GM23338 (cell line): ENCODE results near the gene SLCO4A1. TPM values are rescaled to one million over a fixed set of nuclear protein-coding genes. Genes with fewer than 3 reads are reported as not detected.

Source experiments
- ATAC-seq: fragments of 200-7000 bp; cut with Tn5 transposase; 3 replicates; pipeline ENCODE4 v1.9.1; 2020
- DNase-seq: peaks from one replicate; pipeline ENCODE4 v3.0.0-alpha.2; 2015; ENCODE audit warnings: low spot score
- H2AFZ ChIP-seq: fragments of 200-600 bp; sonication (generic); 2 replicates; pipeline ENCODE4 v1.8.0; 2016; ENCODE audit warnings: antibody characterized with exemption, mild to moderate bottlenecking, moderate library complexity
- H3F3A ChIP-seq: fragments of 200-600 bp; sonication (generic); replicated peaks from 2 replicates; pipeline ENCODE4 v1.8.0; 2017; ENCODE audit warnings: antibody characterized with exemption, mixed run types, low read depth
- H3K27ac ChIP-seq: fragments of 200-600 bp; sonication (generic); 2 replicates; pipeline ENCODE4 v1.6.1; 2016; ENCODE audit warnings: low read depth
- H3K27me3 ChIP-seq: fragments of 200-600 bp; sonication (generic); 2 replicates; pipeline ENCODE4 v1.8.0; 2016; ENCODE audit warnings: mild to moderate bottlenecking, mixed run types, moderate library complexity; ENCODE audit not compliant: insufficient read depth
- H3K36me3 ChIP-seq: fragments of 200-600 bp; sonication (generic); 2 replicates; pipeline ENCODE4 v1.8.0; 2016; ENCODE audit warnings: mild to moderate bottlenecking; ENCODE audit not compliant: insufficient read depth
- H3K4me1 ChIP-seq: fragments of 200-600 bp; sonication (generic); 2 replicates; pipeline ENCODE4 v1.8.0; 2016; ENCODE audit warnings: mild to moderate bottlenecking, moderate library complexity; ENCODE audit not compliant: insufficient read depth
- H3K4me2 ChIP-seq: fragments of 200-600 bp; sonication (generic); 2 replicates; pipeline ENCODE4 v1.7.1; 2017; ENCODE audit warnings: mixed run types
- H3K4me3 ChIP-seq: fragments of 200-600 bp; sonication (generic); 2 replicates; pipeline ENCODE4 v1.6.1; 2016; ENCODE audit warnings: mixed run types
- H3K79me2 ChIP-seq: fragments of 200-600 bp; sonication (generic); replicated peaks from 2 replicates; pipeline ENCODE4 v1.8.0; 2017; ENCODE audit warnings: mild to moderate bottlenecking; ENCODE audit not compliant: insufficient read depth
- H3K9me2 ChIP-seq: fragments of 200-600 bp; sonication (generic); 2 replicates; pipeline ENCODE4 v1.8.0; 2017; ENCODE audit not compliant: insufficient read depth
- H4K20me1 ChIP-seq: fragments of 200-600 bp; sonication (generic); replicated peaks from 2 replicates; pipeline ENCODE4 v1.8.0; 2017; ENCODE audit warnings: mild to moderate bottlenecking; ENCODE audit not compliant: insufficient read depth
- H3K27ac Mint-ChIP-seq: 2 replicates; pipeline ENCODE4 v1.8.0; 2020; ENCODE audit warnings: inconsistent platforms, mild to moderate bottlenecking, moderate library complexity, mixed read lengths
- H3K27me3 Mint-ChIP-seq: 3 replicates; pipeline ENCODE4 v1.8.0; 2022; ENCODE audit warnings: low read depth, mild to moderate bottlenecking, moderate library complexity, mixed read lengths, inconsistent platforms; ENCODE audit not compliant: insufficient read depth, poor library complexity
- H3K36me3 Mint-ChIP-seq: 3 replicates; pipeline ENCODE4 v1.8.0; 2021; ENCODE audit warnings: low read depth, mild to moderate bottlenecking, inconsistent platforms, moderate library complexity, mixed read lengths
- H3K4me1 Mint-ChIP-seq: 3 replicates; pipeline ENCODE4 v1.8.0; 2020; ENCODE audit warnings: mild to moderate bottlenecking, inconsistent platforms, mixed read lengths
- H3K4me3 Mint-ChIP-seq: 3 replicates; pipeline ENCODE4 v1.8.0; 2021; ENCODE audit warnings: moderate library complexity, mild to moderate bottlenecking, inconsistent platforms, mixed read lengths
- H3K9me3 Mint-ChIP-seq: 3 replicates; pipeline ENCODE4 v1.8.0; 2020; ENCODE audit warnings: moderate library complexity, mild to moderate bottlenecking, inconsistent platforms, mixed read lengths
- CREB1 ChIP-seq: fragments of 250-450 bp; sonication (Bioruptor Pico); IDR thresholded peaks from 2 replicates; pipeline ENCODE4 v1.5.0; 2020; ENCODE audit warnings: low read depth, mild to moderate bottlenecking, moderate library complexity
- CTCF ChIP-seq, 2 experiments: fragments of 200-600 bp in 1 of 2; sonication (generic) in 1 of 2; conservative IDR thresholded peaks; 2 replicates each; pipeline versions ENCODE4 v1.5.1 to v1.6.1; 2016 to 2017; ENCODE audit warnings: antibody characterized with exemption in 2 of 2, low read depth in 2 of 2, mild to moderate bottlenecking in 2 of 2, moderate library complexity in 1 of 2
- EZH2 ChIP-seq: fragments of 200-600 bp; sonication (generic); IDR thresholded peaks from one replicate; pipeline ENCODE4 v1.8.0; 2017; ENCODE audit warnings: antibody characterized with exemption, mild to moderate bottlenecking, low read depth; ENCODE audit not compliant: unreplicated experiment
- NANOG ChIP-seq: IDR thresholded peaks from 2 replicates; pipeline ENCODE4 v1.6.1; 2016; ENCODE audit warnings: antibody characterized with exemption, borderline replicate concordance
- POLR2AphosphoS5 ChIP-seq: IDR thresholded peaks from 2 replicates; pipeline ENCODE4 v1.6.1; 2016; ENCODE audit warnings: antibody characterized with exemption, low read depth
- REST ChIP-seq: IDR thresholded peaks from one replicate; pipeline ENCODE4 v1.6.1; 2018; ENCODE audit warnings: antibody characterized with exemption; ENCODE audit not compliant: unreplicated experiment
- STAT1 ChIP-seq: IDR thresholded peaks from one replicate; pipeline ENCODE4 v1.6.1; 2016; ENCODE audit warnings: antibody characterized with exemption; ENCODE audit not compliant: unreplicated experiment
- ZNF114 ChIP-seq: fragments of 250-450 bp; sonication (Bioruptor Pico); IDR thresholded peaks from 2 replicates; pipeline ENCODE4 v1.5.0; 2020; ENCODE audit warnings: mild to moderate bottlenecking, moderate library complexity
- ZNF331 ChIP-seq: fragments of 250-450 bp; sonication (Bioruptor Pico); IDR thresholded peaks from 2 replicates; pipeline ENCODE4 v1.5.0; 2020; ENCODE audit warnings: low read depth, mild to moderate bottlenecking, moderate library complexity
- ZNF462 ChIP-seq: fragments of 250-450 bp; sonication (Bioruptor Pico); IDR thresholded peaks from 2 replicates; pipeline ENCODE4 v1.5.0; 2020; ENCODE audit warnings: mild to moderate bottlenecking, moderate library complexity
- polyA plus RNA-seq: library from polyadenylated mRNA; unstranded; fragments of >200 nt; fragmentation: Nextera tagmentation; extraction: Ambion mirVana; gene quantifications from 2 replicates; pipeline ENCODE4 v1.2.1, GENCODE V29; 2016
- total RNA-seq: library from RNA; depleted of rRNA; stranded (reverse); fragments of >200 nt; shearing (Covaris generic); gene quantifications from 2 replicates; pipeline ENCODE4 v1.2.3, GENCODE V29; 2014

SLCO4A1 gene
- total and polyA plus RNA-seq, 2 experiments from 2014 or later, result 28.5 to 41.6 TPM

- TF ChIP-seq CTCF (conservative IDR thresholded peaks at IDR 0.05; ENCODE audit: low read depth in 2 of 2), result no peak
- no peak for TF ChIP-seq REST
- TF ChIP-seq EZH2, result no peak
- TF ChIP-seq NANOG, result no peak
- no peak for TF ChIP-seq POLR2AphosphoS5
These were observed 18.5 kb downstream of the SLCO4A1 start (continued) for GRCh38 chr20:62660768-62661167.

GRCh38 chr20:62661647-62662046 lies 19.3 kb downstream of the SLCO4A1 start:
- Histone ChIP-seq H4K20me1 (no peaks in the 10 kb centered on the region; the same call in 1 of the 2 replicates), H2AFZ (no peak overlapping the region), H3K36me3 (no peaks in the 10 kb centered on the region; the same call in 1 of the 2 replicates), H3F3A (no peaks in the 10 kb centered on the region), H3K4me2 (no peak overlapping the region), H3K27me3 (no peaks in the 10 kb centered on the region), H3K79me2 (no peaks in the 10 kb centered on the region), H3K27ac (no peak overlapping the region), H3K4me1 (no peaks in the 10 kb centered on the region), H3K9me2 (no peaks in the 10 kb centered on the region), H3K4me3 (no peak overlapping the region)
- Mint-ChIP-seq H3K4me1 (peaks cover 7% of the 10 kb centered on the region), H3K36me3 (no peaks in the 10 kb centered on the region; the same call in 2 of the 3 replicates), H3K4me3 (no peak overlapping the region), H3K9me3 (no peaks in the 10 kb centered on the region), H3K27ac (no peak overlapping the region), H3K27me3 (peaks cover 1% of the 10 kb centered on the region)
- DNase-seq (no peak), ATAC-seq (no peak)
- TF ChIP-seq CREB1 (CRISPR knock-in tag) (no peak), STAT1 (no peak), NANOG (no peak), EZH2 (no peak), REST (no peak), ZNF114 (CRISPR knock-in tag) (no peak), POLR2AphosphoS5 (no peak), ZNF462 (CRISPR knock-in tag) (no peak), ZNF331 (CRISPR knock-in tag) (no peak)
